H1 (cell line): Measurements from ENCODE around the gene PLK4.

Experiments
- CHD1 ChIP-seq: IDR thresholded peaks from 2 replicates; pipeline ENCODE4 v1.6.1; 2012; ENCODE audit warnings: low read depth, low read length, improper control_type of control experiment
- CTCF ChIP-seq, 3 experiments: IDR thresholded peaks; 1 replicate in 2 of 3; 2 replicates in 1 of 3; pipeline versions ENCODE4 v1.5.1 to v1.6.1; 2011; ENCODE audit warnings: low read length in 3 of 3, mild to moderate bottlenecking in 3 of 3, inconsistent platforms in 2 of 3, low read depth in 1 of 3, moderate library complexity in 1 of 3; ENCODE audit not compliant: insufficient read depth in 1 of 3; ENCODE audit errors: control extremely low read depth in 1 of 3
- GABPA ChIP-seq: IDR thresholded peaks from 2 replicates; pipeline ENCODE4 v1.6.1; 2011; ENCODE audit warnings: mild to moderate bottlenecking, low read length, moderate library complexity, borderline replicate concordance; ENCODE audit not compliant: insufficient read depth
- JUN ChIP-seq: IDR thresholded peaks from 2 replicates; pipeline ENCODE4 v1.6.1; 2011; ENCODE audit warnings: low read depth, mild to moderate bottlenecking, improper control_type of control experiment, low read length
- MAX ChIP-seq: IDR thresholded peaks from 2 replicates; pipeline ENCODE4 v1.6.1; 2012; ENCODE audit warnings: inconsistent platforms
- POLR2A ChIP-seq, 2 experiments: IDR thresholded peaks; 1 replicate in 1 of 2; 2 replicates in 1 of 2; pipeline ENCODE4 v1.6.1; 2011; ENCODE audit warnings: low read depth in 2 of 2, low read length in 2 of 2, mild to moderate bottlenecking in 2 of 2; ENCODE audit errors: control extremely low read depth in 1 of 2
- POLR2AphosphoS5 ChIP-seq: IDR thresholded peaks from 2 replicates; pipeline ENCODE4 v1.6.1; 2011; ENCODE audit warnings: low read depth, low read length
- RAD21 ChIP-seq, 2 experiments: IDR thresholded peaks in 1 of 2; conservative IDR thresholded peaks in 1 of 2; 2 replicates each; pipeline ENCODE4 v1.6.1; 2011; ENCODE audit warnings: low read depth in 2 of 2, low read length in 2 of 2, improper control_type of control experiment in 1 of 2, inconsistent platforms in 1 of 2, mild to moderate bottlenecking in 1 of 2, moderate library complexity in 1 of 2
- ZNF274 ChIP-seq: IDR thresholded peaks from 2 replicates; pipeline ENCODE4 v1.7.0; 2012; ENCODE audit warnings: low read length, borderline replicate concordance; ENCODE audit errors: extremely low read depth

- TF ChIP-seq CTCF (IDR thresholded peaks at IDR 0.05; ENCODE audit: control extremely low read depth in 1 of 3, insufficient read depth in 1 of 3, low read depth in 1 of 3, low read length in 3 of 3) (no peak), JUN (no peak), POLR2AphosphoS5 (no peak), CHD1 (no peak), ZNF274 (no peak), RAD21 (IDR thresholded peaks at IDR 0.05 in 1 of 2, conservative IDR thresholded peaks at IDR 0.05 in 1 of 2; ENCODE audit: low read depth in 2 of 2, low read length in 2 of 2) (no peak), MAX (no peak), GABPA (no peak), POLR2A (IDR thresholded peaks at IDR 0.05; ENCODE audit: control extremely low read depth in 1 of 2, low read depth in 2 of 2, low read length in 2 of 2) (no peak)
Observed at GRCh38 chr4:127896528-127896927, 15.8 kb downstream of the PLK4 start.
